ENCODE data around the gene UNC13A.

DNA sequence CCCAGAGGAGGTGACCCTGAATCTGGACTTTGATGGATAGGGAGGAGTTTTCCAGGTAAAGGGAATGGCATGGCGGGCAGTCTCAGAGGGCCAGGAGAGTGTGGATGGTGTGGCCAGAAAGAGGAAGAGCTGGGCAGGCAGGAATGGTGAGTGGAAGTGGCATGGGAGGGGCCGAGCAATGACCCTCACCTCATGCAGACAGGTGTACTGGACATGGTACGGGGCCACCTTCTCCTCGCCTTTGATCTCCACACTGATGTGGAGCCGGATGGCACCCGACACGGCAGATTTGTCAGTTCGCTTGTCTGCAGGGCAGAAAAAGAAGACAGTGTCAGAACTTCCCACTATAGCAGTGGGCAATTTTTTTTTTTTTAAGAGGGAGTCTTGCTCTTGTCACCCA, 45.5 kb downstream of the UNC13A start:
- TF ChIP-seq EP300 (IDR thresholded peaks at IDR 0.05; ENCODE audit: borderline replicate concordance in 1 of 2, low read depth in 2 of 2, low read length in 2 of 2) (no peak), EZH2 (IDR thresholded peaks at IDR 0.05; ENCODE audit: low read depth, low read length, severe bottlenecking) (no peak), POLR2A (IDR thresholded peaks at IDR 0.05; ENCODE audit: control extremely low read depth in 1 of 2, low read depth in 2 of 2, low read length in 2 of 2) (no peak), TBP (IDR thresholded peaks at IDR 0.05; ENCODE audit: low read depth, low read length) (no peak), POLR2AphosphoS5 (IDR thresholded peaks at IDR 0.05; ENCODE audit: low read depth, low read length) (no peak)
